ENCODE data around the gene LIN28B.

DNA sequence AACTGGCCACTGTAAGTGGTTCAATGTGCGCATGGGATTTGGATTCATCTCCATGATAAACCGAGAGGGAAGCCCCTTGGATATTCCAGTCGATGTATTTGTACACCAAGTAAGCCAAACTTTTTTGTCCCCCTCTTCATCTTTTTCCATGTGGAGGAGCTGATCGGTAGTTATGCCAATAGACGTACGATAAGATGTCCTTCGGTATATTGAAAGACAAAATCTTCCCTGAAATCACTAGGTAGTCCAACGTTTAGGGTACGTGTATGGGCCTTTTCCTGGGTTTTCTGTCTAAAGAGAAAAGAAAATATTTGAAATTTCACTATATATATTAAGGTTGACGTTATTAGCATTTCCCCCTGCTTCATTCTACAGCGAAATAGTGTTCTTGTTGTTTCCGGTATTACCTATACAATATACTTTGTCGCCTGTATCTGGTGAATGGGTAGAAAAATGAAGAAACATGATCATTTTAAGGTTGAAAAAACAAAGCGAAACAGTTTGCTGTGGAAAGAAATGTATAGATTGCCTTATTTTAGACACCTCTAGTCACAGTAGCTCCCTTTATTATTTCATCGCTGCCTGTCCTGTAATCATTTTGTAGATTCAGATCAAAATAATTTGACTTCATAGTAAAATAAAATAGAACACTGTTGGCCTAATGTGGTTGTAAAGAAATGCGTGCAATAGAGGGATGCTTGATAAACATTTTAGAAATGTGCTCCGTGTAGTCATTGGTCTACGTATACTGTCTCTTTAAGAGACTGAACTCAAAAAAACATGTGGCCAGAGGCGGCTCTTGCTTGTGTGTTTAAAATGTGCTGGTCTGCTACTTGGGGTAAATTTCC, 1.5 kb downstream of the LIN28B start:
- TF ChIP-seq, protein P1, sequence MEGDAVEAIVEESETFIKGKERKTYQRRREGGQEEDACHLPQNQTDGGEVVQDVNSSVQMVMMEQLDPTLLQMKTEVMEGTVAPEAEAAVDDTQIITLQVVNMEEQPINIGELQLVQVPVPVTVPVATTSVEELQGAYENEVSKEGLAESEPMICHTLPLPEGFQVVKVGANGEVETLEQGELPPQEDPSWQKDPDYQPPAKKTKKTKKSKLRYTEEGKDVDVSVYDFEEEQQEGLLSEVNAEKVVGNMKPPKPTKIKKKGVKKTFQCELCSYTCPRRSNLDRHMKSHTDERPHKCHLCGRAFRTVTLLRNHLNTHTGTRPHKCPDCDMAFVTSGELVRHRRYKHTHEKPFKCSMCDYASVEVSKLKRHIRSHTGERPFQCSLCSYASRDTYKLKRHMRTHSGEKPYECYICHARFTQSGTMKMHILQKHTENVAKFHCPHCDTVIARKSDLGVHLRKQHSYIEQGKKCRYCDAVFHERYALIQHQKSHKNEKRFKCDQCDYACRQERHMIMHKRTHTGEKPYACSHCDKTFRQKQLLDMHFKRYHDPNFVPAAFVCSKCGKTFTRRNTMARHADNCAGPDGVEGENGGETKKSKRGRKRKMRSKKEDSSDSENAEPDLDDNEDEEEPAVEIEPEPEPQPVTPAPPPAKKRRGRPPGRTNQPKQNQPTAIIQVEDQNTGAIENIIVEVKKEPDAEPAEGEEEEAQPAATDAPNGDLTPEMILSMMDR (IDR thresholded peaks at IDR 0.05) = no peak
- TF ChIP-seq ZFX (IDR thresholded peaks at IDR 0.05; ENCODE audit: borderline replicate concordance) = no peak
